Measurements from ENCODE around the gene S100A14. TPM values are rescaled to one million over a fixed set of nuclear protein-coding genes. Genes with fewer than 3 reads are reported as not detected.

The S100A14 gene
- total and polyA plus RNA-seq, 9 of the 15 experiments (the other 6 are each of a cell fraction or from before 2014, with no cell fraction given) = 0.10 to 0.64 (median 0.24) TPM; not detected in 3

DNA sequence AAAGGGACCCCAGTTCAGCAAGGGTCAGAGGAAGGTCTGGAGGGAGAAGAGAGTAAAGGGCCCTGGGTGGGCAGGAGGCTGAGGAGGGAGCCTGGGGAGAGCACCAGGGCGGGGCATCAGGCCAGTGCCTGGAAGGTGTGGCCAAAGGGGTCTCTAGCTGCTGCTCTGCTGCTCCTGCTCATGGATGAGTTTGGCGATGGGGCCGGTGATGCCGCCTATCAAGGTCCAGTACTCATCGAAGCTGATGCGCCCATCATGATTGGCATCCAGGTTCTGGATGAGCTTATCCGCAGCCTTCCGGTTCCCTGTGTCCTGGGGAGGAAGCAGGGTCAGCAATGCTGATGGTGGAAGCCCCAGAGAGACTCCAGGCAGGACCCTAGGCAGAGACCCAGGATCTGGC is 8.7 kb downstream of the S100A14 start (continued):
- TF ChIP-seq, protein P1, sequence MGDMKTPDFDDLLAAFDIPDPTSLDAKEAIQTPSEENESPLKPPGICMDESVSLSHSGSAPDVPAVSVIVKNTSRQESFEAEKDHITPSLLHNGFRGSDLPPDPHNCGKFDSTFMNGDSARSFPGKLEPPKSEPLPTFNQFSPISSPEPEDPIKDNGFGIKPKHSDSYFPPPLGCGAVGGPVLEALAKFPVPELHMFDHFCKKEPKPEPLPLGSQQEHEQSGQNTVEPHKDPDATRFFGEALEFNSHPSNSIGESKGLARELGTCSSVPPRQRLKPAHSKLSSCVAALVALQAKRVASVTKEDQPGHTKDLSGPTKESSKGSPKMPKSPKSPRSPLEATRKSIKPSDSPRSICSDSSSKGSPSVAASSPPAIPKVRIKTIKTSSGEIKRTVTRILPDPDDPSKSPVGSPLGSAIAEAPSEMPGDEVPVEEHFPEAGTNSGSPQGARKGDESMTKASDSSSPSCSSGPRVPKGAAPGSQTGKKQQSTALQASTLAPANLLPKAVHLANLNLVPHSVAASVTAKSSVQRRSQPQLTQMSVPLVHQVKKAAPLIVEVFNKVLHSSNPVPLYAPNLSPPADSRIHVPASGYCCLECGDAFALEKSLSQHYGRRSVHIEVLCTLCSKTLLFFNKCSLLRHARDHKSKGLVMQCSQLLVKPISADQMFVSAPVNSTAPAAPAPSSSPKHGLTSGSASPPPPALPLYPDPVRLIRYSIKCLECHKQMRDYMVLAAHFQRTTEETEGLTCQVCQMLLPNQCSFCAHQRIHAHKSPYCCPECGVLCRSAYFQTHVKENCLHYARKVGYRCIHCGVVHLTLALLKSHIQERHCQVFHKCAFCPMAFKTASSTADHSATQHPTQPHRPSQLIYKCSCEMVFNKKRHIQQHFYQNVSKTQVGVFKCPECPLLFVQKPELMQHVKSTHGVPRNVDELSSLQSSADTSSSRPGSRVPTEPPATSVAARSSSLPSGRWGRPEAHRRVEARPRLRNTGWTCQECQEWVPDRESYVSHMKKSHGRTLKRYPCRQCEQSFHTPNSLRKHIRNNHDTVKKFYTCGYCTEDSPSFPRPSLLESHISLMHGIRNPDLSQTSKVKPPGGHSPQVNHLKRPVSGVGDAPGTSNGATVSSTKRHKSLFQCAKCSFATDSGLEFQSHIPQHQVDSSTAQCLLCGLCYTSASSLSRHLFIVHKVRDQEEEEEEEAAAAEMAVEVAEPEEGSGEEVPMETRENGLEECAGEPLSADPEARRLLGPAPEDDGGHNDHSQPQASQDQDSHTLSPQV (IDR thresholded peaks at IDR 0.05) = no peak
- TF ChIP-seq RFX5 (IDR thresholded peaks at IDR 0.05; ENCODE audit: low read depth, low read length) (no peak), GATAD2A (IDR thresholded peaks at IDR 0.05) (no peak), HDGF (IDR thresholded peaks at IDR 0.05) (no peak), ZNF586 (CRISPR knock-in tag; conservative IDR thresholded peaks at IDR 0.05) (no peak)

DNA sequence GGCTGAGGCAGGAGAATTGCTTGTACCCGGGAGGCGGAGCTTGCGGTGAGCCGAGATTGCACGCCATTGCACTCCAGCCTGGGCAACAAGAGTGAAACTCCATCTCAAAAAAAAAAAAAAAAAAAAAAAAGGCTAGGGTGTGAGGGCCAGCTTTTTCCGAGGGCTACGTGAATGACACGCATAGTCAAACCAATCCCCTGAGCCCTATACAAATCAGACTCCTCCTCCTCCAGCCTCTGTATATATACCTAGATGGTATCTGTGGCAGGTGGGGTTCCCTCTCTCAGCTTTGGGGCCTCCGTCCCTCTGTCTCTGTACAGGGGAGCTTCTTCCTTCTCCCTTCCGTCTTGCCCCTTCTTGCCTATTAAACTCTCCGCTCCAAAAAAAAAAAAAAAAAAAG is 9.9 kb downstream of the S100A14 start:
- 66% methylated on average over 9 of the region's 11 CpGs for WGBS (ENCODE audit: insufficient coverage, low coverage, missing lambda C conversion rate)
- H3K36me3 ChIP-seq (ENCODE audit: control insufficient read depth, insufficient read depth, low read length) = no peaks in the 10 kb centered on the region
- ATAC-seq (no peak), DNase-seq (ENCODE audit: extremely low read depth in 1 of 4, low spot score in 3 of 4) (no peak), FAIRE-seq (no peak)
- in situ Hi-C loops (cut with MboI) (no loop called here), intact Hi-C loops (cut with micrococcal nuclease) (no loop called here)
- no peak overlapping the region for H3K27ac ChIP-seq (ENCODE audit: extremely low read depth, low read depth, low read length)
- ChIA-PET POLR2A (interaction anchor here (0.5 to 0.7 kb wide), 3 partner anchors 42 to 371 kb away, joined by 3 read pairs; no protein-coding TSS in a partner anchor), CTCF (ENCODE audit: low intra/inter-chr PET ratio) (no interaction called here)
- TF ChIP-seq CHCHD3 (CRISPR knock-in tag; IDR thresholded peaks at IDR 0.05) = no peak
- no peak for TF ChIP-seq ZNF766 (CRISPR knock-in tag; conservative IDR thresholded peaks at IDR 0.05)
- H3K4me3 ChIP-seq = no peak overlapping the region
- no peaks in the 10 kb centered on the region for H3K9me3 ChIP-seq (replicated peaks; ENCODE audit: control insufficient read depth, insufficient read depth, low read depth, low read length)
- H3K9ac ChIP-seq (ENCODE audit: insufficient read depth in 1 of 2, low read depth in 2 of 2, low read length in 2 of 2) = no peak overlapping the region
- H2AFZ ChIP-seq (ENCODE audit: low read depth, low read length) = no peak overlapping the region
- H3K9me1 ChIP-seq (ENCODE audit: control insufficient read depth, insufficient read depth, low read length) = peaks cover 6% of the 10 kb centered on the region
- H4K20me1 ChIP-seq (replicated peaks; ENCODE audit: control insufficient read depth, insufficient read depth, low read length) = no peaks in the 10 kb centered on the region
- H3K27me3 ChIP-seq (ENCODE audit: control insufficient read depth in 2 of 2, insufficient read depth in 2 of 2, low read length in 2 of 2) = no peaks in the 10 kb centered on the region
- H3K4me2 ChIP-seq (ENCODE audit: insufficient read depth, low read length) = no peak overlapping the region
- BruUV-seq (replicated peaks) = no TSS peak
- H3K4me1 ChIP-seq (replicated peaks in 1 of 2; ENCODE audit: control insufficient read depth in 2 of 2, insufficient read depth in 2 of 2, low read length in 2 of 2) = peaks cover 29 to 37% of the 10 kb centered on the region in 2 experiments
- H3K79me2 ChIP-seq (ENCODE audit: control insufficient read depth, insufficient read depth, low read length) = no peaks in the 10 kb centered on the region

All from K562 (cell line).